ENCODE results near the gene ADI1. TPM values are rescaled to one million over a fixed set of nuclear protein-coding genes. Genes with fewer than 3 reads are reported as not detected.

Gene ADI1, protein sequence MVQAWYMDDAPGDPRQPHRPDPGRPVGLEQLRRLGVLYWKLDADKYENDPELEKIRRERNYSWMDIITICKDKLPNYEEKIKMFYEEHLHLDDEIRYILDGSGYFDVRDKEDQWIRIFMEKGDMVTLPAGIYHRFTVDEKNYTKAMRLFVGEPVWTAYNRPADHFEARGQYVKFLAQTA
- total RNA-seq, result 52.9 TPM

DNA sequence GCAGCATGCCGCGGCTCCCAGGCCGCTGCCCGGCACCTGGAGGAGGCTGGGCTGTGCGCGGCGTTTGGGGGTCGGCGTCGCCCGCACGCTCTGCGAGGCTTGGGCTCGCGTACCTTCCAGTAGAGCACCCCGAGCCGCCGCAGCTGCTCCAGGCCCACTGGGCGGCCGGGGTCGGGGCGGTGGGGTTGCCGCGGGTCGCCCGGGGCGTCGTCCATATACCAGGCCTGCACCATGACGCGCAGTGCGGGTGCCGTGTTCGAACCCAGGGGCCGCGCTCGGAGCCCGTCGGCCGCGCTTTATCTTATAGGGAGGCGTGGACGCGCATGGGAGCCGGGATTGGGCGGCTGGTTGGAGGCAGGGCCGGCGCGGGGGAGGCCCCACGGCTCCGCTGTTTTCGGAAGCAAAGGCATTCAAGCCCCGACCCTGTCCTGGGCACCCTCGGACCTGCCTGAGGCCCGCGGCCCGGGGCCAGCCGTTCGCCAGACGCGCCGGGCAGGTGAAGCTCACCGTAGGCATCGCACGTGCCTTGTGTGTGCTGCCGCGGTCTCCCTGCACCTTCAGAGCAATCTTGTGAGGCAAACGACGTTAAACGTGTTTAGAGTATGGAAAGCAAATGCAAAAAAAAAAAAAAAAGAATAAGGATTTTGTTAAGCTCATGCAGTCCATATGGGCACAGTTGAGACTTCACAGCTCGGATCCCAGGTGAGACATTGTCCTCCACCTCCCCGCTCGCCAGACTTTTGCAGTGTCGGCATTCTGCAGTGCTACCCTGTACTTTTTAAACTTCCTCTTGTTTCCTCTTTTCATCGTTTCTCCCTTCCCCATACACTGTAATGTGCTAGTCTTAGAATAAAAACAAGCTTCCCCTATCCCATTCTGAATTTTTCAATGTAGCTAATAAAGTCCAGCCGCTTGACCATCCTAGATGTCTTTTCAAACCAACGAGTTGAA lies at the start of gene ADI1:
Gene ADI1 (minus strand): TSS at position 277 of the 951 bp plus-strand sequence. CDS start 44 bp downstream, at position 233.
- DNase-seq (ENCODE audit: low spot score) (peak; percentile 91), ATAC-seq (peak; percentile 73)
- intact Hi-C loops (cut with DNase I), result no loop called here

DNA sequence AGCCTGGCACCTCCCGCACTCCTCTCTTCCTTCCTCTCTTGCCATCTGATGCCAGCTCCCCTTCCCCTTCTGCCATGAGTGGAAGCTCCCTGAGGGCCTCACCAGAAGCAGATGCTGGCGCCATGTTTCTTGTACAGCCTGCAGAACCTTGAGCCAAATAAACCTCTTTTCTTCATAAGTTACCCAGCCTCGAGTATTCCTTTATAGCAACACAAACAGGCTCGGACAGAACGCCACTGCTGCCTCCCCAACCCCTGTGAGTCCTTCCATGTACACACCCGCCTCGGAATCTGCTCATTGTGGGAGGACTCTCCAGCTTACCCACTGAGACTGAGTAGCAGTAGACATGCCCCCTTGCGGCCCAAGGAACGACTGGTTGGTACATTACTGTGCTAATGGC lies 47.5 kb upstream of the ADI1 start:
- no peak for ATAC-seq
- intact Hi-C loops (cut with DNase I), result no loop called here
- DNase-seq (ENCODE audit: low spot score), result no peak

DNA sequence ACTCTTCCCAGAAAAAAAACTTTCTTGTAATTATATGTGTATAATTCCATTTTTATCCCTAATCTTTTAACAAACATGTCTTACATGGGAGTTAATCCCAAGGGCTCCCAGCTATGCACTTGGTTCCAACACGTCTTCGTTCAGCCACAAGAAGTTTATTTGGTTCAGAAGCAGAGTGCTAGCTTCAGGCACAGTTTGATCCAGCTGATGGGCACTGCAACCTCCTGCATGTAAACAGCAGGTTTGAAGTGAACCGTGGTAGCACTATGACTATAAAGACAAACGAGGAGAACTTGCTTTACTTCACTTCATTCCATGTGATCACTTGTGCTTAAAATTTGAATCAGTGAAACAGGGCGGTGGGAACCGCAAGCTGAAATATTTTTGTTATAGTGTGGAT lies 45.8 kb upstream of the ADI1 start:
- ATAC-seq (no peak), DNase-seq (ENCODE audit: low spot score) (no peak)
- intact Hi-C loops (cut with DNase I), result no loop called here

DNA sequence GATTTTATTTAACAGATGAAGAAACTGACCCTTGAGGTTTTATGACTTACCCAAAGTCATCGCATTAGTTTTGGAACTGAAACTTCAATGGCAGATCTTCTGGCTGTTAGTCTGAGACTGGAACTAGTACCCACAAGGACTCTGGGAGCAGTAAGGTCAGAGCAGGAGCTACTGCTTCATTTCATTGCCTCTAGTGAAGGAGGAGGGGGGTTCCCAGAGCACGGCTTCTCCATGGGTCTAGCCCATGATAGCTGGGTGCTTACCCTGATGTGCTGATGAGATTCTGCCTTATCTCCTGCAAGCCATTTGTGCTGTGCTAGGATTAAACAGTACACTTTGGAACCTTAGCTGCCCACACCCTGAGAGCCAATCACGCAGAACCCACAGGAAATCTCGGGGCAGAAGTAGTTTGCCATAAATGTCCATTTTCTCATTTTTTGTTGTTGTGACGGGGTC lies 44.2 kb upstream of the ADI1 start:
- no peak for DNase-seq (ENCODE audit: low spot score)
- no peak for ATAC-seq
- intact Hi-C loops (cut with DNase I), result no loop called here

GRCh38 chr2:3558205-3559014 lies 39.1 kb upstream of the ADI1 start, which contains the start of gene RNASEH1:
TSS of gene RNASEH1 (minus strand) at chr2:3558333. CDS start at chr2:3558260, 73 bp downstream.
- ATAC-seq, result peak; percentile 100
- peak; percentile 99 for DNase-seq (ENCODE audit: low spot score)
- intact Hi-C loops (cut with DNase I), result no loop called here

- intact Hi-C loops (cut with DNase I), result no loop called here
- ATAC-seq (no peak), DNase-seq (ENCODE audit: low spot score) (no peak)
Observed at GRCh38 chr2:3557639-3558204, 38.4 kb upstream of the ADI1 start.

DNA sequence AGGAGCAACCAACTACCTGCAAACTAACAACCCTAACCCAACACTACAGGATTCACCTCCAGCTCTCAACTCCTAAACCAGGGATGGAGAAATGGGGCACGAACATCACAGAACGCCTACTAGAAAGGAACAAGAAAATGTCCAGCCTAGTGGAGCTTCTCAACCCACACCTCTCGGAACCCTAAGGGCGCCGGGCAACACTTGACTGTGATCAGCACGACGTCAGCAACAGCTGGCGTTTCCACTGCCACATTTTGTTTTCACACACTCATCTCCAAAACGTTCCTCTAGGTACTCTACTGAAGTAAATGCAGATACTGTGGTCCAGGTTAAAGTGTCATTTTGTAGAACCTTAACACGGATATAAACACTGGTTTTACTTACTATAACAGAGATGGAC lies 34.6 kb upstream of the ADI1 start:
- ATAC-seq (no peak), DNase-seq (ENCODE audit: low spot score) (no peak)
- intact Hi-C loops (cut with DNase I), result no loop called here

- no peak for DNase-seq (ENCODE audit: low spot score)
- intact Hi-C loops (cut with DNase I), result no loop called here
- ATAC-seq, result no peak
Observed at GRCh38 chr2:3547915-3548314, 28.6 kb upstream of the ADI1 start.

DNA sequence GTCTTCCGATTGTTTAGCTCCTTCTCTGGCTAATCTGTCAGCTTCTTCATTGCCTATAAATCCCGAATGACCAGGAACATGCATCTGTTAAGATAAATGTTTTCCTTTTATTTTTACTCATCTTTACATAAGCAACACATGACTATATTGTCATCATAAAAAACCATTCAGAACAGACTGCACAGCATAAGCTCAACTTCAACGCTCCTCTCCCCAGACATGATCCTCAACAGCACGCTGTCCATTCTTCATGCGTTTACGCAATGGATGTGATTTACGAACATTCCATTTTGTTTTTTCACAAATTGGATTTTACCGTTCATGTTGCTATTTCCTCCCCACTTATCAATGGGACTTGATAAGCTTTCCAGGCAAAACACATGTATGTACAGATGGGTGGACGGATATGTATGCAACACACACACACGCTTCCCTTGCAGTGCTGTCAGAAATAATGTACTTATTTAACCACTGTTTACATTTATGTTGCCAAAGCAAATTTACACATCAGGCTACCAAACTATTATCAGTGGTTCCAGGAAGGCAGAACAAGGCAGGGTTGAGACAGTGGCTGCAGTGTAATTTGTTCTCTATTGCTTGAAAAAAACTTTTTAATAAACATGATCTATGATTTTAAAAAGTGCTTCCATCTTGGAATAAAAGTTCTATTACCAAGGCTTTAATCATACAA lies 26.6 kb upstream of the ADI1 start:
- no peak for ATAC-seq
- intact Hi-C loops (cut with DNase I), result no loop called here
- no peak for DNase-seq (ENCODE audit: low spot score)

GRCh38 chr2:3543023-3543683 lies 23.8 kb upstream of the ADI1 start:
- intact Hi-C loops (cut with DNase I), result no loop called here
- ATAC-seq (no peak), DNase-seq (ENCODE audit: low spot score) (no peak)

- intact Hi-C loops (cut with DNase I), result no loop called here
- DNase-seq (ENCODE audit: low spot score), result no peak
Observed at GRCh38 chr2:3542107-3542506, 22.8 kb upstream of the ADI1 start.

DNA sequence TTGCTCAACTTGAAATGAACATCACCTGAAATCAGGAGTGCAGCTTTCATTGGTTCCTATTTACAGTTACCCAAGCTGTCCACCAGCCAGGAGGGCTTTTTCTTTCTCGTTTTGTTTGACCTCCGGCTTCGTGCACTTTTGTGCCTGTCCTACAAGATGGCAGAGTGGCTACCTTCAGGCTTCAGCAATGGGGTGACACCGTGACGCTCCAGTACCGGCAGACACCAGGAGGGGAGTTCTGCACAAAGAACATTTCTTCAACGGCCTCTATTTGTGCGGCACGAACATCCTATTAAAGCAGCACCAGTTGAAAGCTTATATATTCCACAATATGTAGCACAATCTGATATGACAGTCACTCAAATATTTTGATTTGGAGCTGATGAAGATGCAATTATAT lies 20.5 kb upstream of the ADI1 start:
- intact Hi-C loops (cut with DNase I), result no loop called here
- DNase-seq (ENCODE audit: low spot score) (no peak), ATAC-seq (no peak)

More at GRCh38 chr2:3542107-3542506, 22.8 kb upstream of the ADI1 start:
- no peak for ATAC-seq

DNA sequence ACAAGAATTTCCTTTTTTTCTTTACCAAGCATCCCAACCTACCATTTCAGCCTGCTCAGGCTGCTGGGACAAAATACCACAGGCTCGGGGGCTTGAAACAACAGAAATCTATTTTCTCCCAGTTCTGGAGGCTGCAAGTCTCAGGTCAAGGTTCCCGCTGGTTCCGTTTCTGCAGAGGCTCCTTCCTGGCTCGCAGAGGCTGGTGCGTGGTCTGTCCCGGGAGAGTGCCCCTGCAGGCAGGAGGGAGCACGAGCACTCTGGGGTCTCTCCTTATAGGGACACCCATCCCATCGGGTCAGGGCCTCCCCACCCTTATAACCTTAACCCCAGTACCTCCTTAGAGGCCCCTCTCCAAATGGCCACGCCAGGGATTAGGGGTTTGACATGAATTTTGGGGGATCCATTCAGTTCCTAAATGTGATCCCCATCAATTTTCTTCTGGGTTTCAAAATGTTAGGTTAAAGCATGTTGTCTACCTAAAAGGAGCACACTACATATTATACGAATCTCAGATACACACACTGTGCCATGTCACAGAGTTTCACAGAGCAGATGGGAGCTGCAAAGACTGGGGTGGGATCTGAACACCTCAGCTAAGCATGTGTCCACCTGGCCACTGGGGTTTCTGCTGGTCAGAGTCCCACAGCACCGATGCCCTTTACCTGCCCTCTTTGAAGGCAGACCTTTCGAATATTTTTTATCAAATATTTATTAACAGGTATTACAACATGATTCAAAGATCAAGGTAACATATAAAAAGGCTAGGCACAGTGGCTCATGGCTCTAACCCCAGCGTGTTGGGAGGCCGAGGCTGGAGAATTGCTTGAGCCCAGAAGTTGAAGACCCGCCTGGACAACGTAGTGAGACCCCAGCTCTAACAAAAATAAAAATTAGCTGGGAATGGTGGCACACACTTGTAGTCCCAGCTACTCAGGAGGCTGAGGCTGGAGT lies 17.6 kb upstream of the ADI1 start:
- intact Hi-C loops (cut with DNase I), result no loop called here
- peak; percentile 73 for ATAC-seq

DNA sequence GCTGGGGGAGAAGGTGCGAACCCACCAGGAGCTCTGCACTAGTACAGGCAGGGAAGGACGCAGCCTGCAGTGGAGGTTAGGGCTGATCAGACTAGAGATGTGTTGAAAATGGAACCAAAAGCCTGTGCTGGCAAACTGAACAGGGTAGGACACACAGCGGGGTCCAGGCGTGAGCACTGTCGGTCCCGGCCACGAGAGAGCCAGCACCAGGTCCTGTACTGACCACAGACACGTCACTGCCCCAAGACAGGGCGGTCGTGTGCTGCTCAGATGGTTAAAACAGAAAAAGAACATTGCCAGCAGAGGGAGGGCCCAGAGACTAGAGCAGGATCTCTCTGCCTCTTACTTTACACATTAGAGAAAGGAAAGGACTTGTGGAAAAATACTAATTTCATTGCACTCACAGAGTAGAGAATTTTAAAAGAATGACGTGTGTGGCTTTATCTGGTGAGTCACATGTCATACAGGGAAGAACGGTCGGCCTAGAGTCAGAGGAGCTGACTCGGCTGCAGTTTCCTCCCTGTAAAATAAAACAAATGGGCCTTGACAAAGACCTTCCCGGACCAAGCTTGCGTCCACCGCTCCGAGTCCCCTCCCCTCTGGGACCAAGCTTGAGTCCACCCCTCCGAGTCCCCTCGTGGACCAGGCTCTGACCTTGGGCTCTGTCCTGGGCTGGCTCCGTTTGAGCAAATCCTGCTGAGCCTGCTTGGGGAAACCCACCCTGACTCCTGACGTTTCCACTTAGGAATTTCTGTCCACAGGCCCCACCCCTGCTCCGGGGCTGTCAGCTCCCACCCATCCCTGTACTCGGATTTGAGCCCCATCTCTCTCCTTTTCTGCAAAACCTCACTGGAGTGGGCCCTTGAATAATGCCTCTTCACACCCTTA lies 16.7 kb upstream of the ADI1 start:
- peak; percentile 91 for ATAC-seq
- DNase-seq (ENCODE audit: low spot score), result peak; percentile 83
- intact Hi-C loops (cut with DNase I), result no loop called here

More for the DNA sequence above, 17.6 kb upstream of the ADI1 start:
- DNase-seq (ENCODE audit: low spot score), result no peak

GRCh38 chr2:3535467-3535793 lies 16.1 kb upstream of the ADI1 start:
- ATAC-seq (no peak), DNase-seq (ENCODE audit: low spot score) (no peak)
- intact Hi-C loops (cut with DNase I), result no loop called here

- intact Hi-C loops (cut with DNase I), result no loop called here
- DNase-seq (ENCODE audit: low spot score) (no peak), ATAC-seq (no peak)
Observed at GRCh38 chr2:3534251-3534814, 15.0 kb upstream of the ADI1 start.
